ENCODE results near the gene RMI1. TPM values are rescaled to one million over a fixed set of nuclear protein-coding genes. Genes with fewer than 3 reads are reported as not detected.

The RMI1 gene
- total and polyA plus RNA-seq, 2 of the 8 experiments (the other 6 are each of a cell fraction or from before 2014, with no cell fraction given): 3.0 to 34.1 TPM

- no peak overlapping the region for H3K27ac ChIP-seq (ENCODE audit: low read depth, low read length)
- H4K20me1 ChIP-seq (replicated peaks in 1 of 2; ENCODE audit: control insufficient read depth in 1 of 2, insufficient read depth in 2 of 2, low read length in 2 of 2): no peaks in the 10 kb centered on the region
- CTCF ChIA-PET (ENCODE audit: partially characterized antibody): interaction anchor here (0.8 to 1.6 kb wide), 2 partner anchors 11 to 299 kb away, joined by 4 to 7 read pairs; no protein-coding TSS in a partner anchor
- no peak overlapping the region for H4K91ac ChIP-seq (replicated peaks; ENCODE audit: insufficient read length, low read length)
- H4K5ac ChIP-seq (ENCODE audit: insufficient read length, low read depth, low read length): no peak overlapping the region
- H2BK12ac ChIP-seq (ENCODE audit: low read depth, low read length): no peak overlapping the region
- H2BK120ac ChIP-seq (replicated peaks; ENCODE audit: low read depth, low read length): no peak overlapping the region
- no peak overlapping the region for H2BK15ac ChIP-seq (ENCODE audit: low read length)
- no peak overlapping the region for H2BK20ac ChIP-seq (ENCODE audit: low read length)
- peaks cover 0 to 8% (median under 1%) of the 10 kb centered on the region in 4 experiments; a peak in 3 of 8 replicates for H3K36me3 ChIP-seq (ENCODE audit: control insufficient read depth in 2 of 4, insufficient read depth in 4 of 4, low read length in 3 of 4)
- no peak overlapping the region for H3K14ac ChIP-seq (ENCODE audit: insufficient read length)
- 0 out of 2 replicates have a peak overlapping the region, but pooled peaks have one; percentile 51 for H2AFZ ChIP-seq (ENCODE audit: low read length)
- no peaks in the 10 kb centered on the region for H3K79me1 ChIP-seq (ENCODE audit: low read depth, low read length)
- no peak overlapping the region for H3K18ac ChIP-seq (ENCODE audit: extremely low read depth, low read length)
- DNase-seq (ENCODE audit: low read depth in 1 of 2, low spot score in 2 of 2) (no peak), FAIRE-seq (no peak)
- H3K4ac ChIP-seq (replicated peaks; ENCODE audit: insufficient read length, low read depth, low read length): no peak overlapping the region
- H3K9ac ChIP-seq (replicated peaks in 1 of 4; ENCODE audit: extremely low read depth in 1 of 4, low read depth in 3 of 4, low read length in 3 of 4): no peak overlapping the region
- H3K79me2 ChIP-seq (ENCODE audit: control insufficient read depth in 1 of 2, insufficient read depth in 2 of 2, low read length in 2 of 2): no peaks in the 10 kb centered on the region
- H3K27me3 ChIP-seq (replicated peaks in 1 of 4; ENCODE audit: control insufficient read depth in 3 of 4, extremely low read depth in 1 of 4, insufficient read depth in 3 of 4, low read length in 3 of 4): no peaks in the 10 kb centered on the region
- WGBS, 2 experiments (ENCODE audit: extremely low coverage in 1 of 2, insufficient coverage in 1 of 2, insufficient read length in 1 of 2, insufficient replicate concordance in 2 of 2, low coverage in 1 of 2, low lambda C conversion rate in 2 of 2, missing lambda C conversion rate in 1 of 2): 86% methylated on average over 3 of the region's 3 CpGs; no CpG with 5 or more reads in 1 of the 2 experiments
- H3K4me2 ChIP-seq (ENCODE audit: insufficient read depth in 1 of 2, low read depth in 2 of 2, low read length in 2 of 2): no peak overlapping the region
- no peak overlapping the region for H3K56ac ChIP-seq (replicated peaks; ENCODE audit: insufficient read length, low read depth, low read length)
- no peak overlapping the region for H2BK5ac ChIP-seq (ENCODE audit: low read depth, low read length)
- H3K23ac ChIP-seq (ENCODE audit: insufficient read length): no peak overlapping the region
- H3K23me2 ChIP-seq (ENCODE audit: low read depth, low read length): no peaks in the 10 kb centered on the region
- no peak overlapping the region for H2AK5ac ChIP-seq (ENCODE audit: low read depth, low read length)
- no peak overlapping the region for H3K4me3 ChIP-seq (ENCODE audit: extremely low read depth in 1 of 4, insufficient read depth in 2 of 4, low read depth in 3 of 4, low read length in 4 of 4)
- POLR2A ChIA-PET (ENCODE audit: partially characterized antibody): interaction anchor here (1.0 to 10.4 kb wide), 4 partner anchors 10 to 21 kb away, joined by 3 to 269 read pairs (median 52); partner anchors contain the start of genes HNRNPK and RMI1
- no peaks in the 10 kb centered on the region for H3K9me3 ChIP-seq (ENCODE audit: insufficient read depth in 2 of 2, low read depth in 1 of 2, low read length in 1 of 2)
- peak; percentile 50; the same call in 1 of the 2 replicates for TF ChIP-seq CEBPB (IDR thresholded peaks at IDR 0.05; ENCODE audit: low read depth, low read length)
- no peak for TF ChIP-seq CHD1 (IDR thresholded peaks at IDR 0.05; ENCODE audit: low read depth, low read length)
- no peak for TF ChIP-seq NRF1 (IDR thresholded peaks at IDR 0.05; ENCODE audit: low read depth, low read length)
- no peak for TF ChIP-seq POLR2AphosphoS5 (IDR thresholded peaks at IDR 0.05; ENCODE audit: low read depth, low read length)
- no peak overlapping the region for H4K8ac ChIP-seq (ENCODE audit: extremely low read depth, insufficient read depth, low read length)
- no peaks in the 10 kb centered on the region for H3K4me1 ChIP-seq (replicated peaks in 1 of 4; ENCODE audit: control insufficient read depth in 3 of 4, insufficient read depth in 4 of 4, low read length in 3 of 4)
Measured at GRCh38 chr9:83962165-83962564, 18.4 kb upstream of the RMI1 start.
